WI38 (cell line): ENCODE measurements around the gene GNRH2.
"Not testable (repeated sequence)": the region's sequence is repeated elsewhere in the genome, so short reads cannot be mapped to it uniquely, and the experiment has no call there.

Source experiments
- H3K4me3 ChIP-seq: 2 replicates; pipeline ENCODE4 v1.5.1; 2011; ENCODE audit warnings: low read depth, mild to moderate bottlenecking, control low read depth, low read length
- CTCF ChIP-seq: IDR thresholded peaks from 2 replicates; pipeline ENCODE4 v1.5.1; 2012; ENCODE audit warnings: low read depth, mild to moderate bottlenecking, control low read depth, low read length

GNRH2 gene

GRCh38 chr20:3071266-3071609 lies 27.8 kb downstream of the GNRH2 start:
- no peak for TF ChIP-seq CTCF
- no peak overlapping the region for H3K4me3 ChIP-seq

- no peak for TF ChIP-seq CTCF
- peak within 1 kb of the TSS; percentile 32 for H3K4me3 ChIP-seq
Measured at GRCh38 chr20:3071610-3072529, 28.4 kb downstream of the GNRH2 start, which contains the start of gene OXT. Gene OXT, plus strand, starts transcription at chr20:3071620. Its CDS starts 36 bp downstream, at chr20:3071656.

GRCh38 chr20:3072530-3073250 lies 29.3 kb downstream of the GNRH2 start:
- H3K4me3 ChIP-seq = no peak overlapping the region
- TF ChIP-seq CTCF = no peak

GRCh38 chr20:3073251-3073643 lies 29.8 kb downstream of the GNRH2 start:
- H3K4me3 ChIP-seq = not testable (repeated sequence)

- no peak for TF ChIP-seq CTCF
- H3K4me3 ChIP-seq = no peak overlapping the region
Measured at GRCh38 chr20:3074812-3075211, 31.4 kb downstream of the GNRH2 start.

GRCh38 chr20:3075315-3075714 lies 31.9 kb downstream of the GNRH2 start:
- not testable (repeated sequence) for H3K4me3 ChIP-seq

GRCh38 chr20:3077618-3078134 lies 34.3 kb downstream of the GNRH2 start:
- no peak for TF ChIP-seq CTCF
- H3K4me3 ChIP-seq = no peak overlapping the region

- no peak overlapping the region for H3K4me3 ChIP-seq
Measured at GRCh38 chr20:3080939-3081388, 37.5 kb downstream of the GNRH2 start.

More at GRCh38 chr20:3080939-3081388, 37.5 kb downstream of the GNRH2 start:
- TF ChIP-seq CTCF = no peak
